HEK293 (cell line): Measurements from ENCODE around the gene ODF2.
A peak's percentile ranks its signal among the peaks of the same experiment; 100 is the strongest.

Experiments used
- CTCF ChIA-PET: fragments of 350-600 bp; formaldehyde crosslinking; extraction: SDS; loops from one replicate; lab custom pipeline; 2021; ENCODE audit warnings: antibody characterized with exemption; lab: Yijun Ruan, JAX
- POLR2A ChIA-PET: fragments of 300-600 bp; formaldehyde crosslinking; extraction: SDS; loops from one replicate; lab custom pipeline; 2020; ENCODE audit warnings: antibody characterized with exemption, inconsistent platforms; lab: Yijun Ruan, JAX
- H3K27ac ChIP-seq: fragments of 200-500 bp; sonication (Bioruptor generic); 2 replicates; pipeline ENCODE4 v1.5.1; 2014; ENCODE audit warnings: low read depth, low read length, control low read depth, inconsistent platforms; ENCODE audit errors: extremely low read depth
- H3K36me3 ChIP-seq, 2 experiments: fragments of 200-500 bp in 1 of 2; sonication (Bioruptor generic) in 1 of 2; 1 replicate in 1 of 2; 2 replicates in 1 of 2; pipeline ENCODE4 v1.5.1; 2014 to 2017; ENCODE audit warnings: inconsistent platforms in 2 of 2, low read length in 2 of 2; ENCODE audit not compliant: control insufficient read depth in 2 of 2, insufficient read depth in 1 of 2
- H3K4me1 ChIP-seq: fragments of 200-500 bp; sonication (Bioruptor generic); 2 replicates; pipeline ENCODE4 v1.5.1; 2014; ENCODE audit warnings: mild to moderate bottlenecking, low read length, inconsistent platforms; ENCODE audit not compliant: control insufficient read depth, insufficient read depth
- H3K4me3 ChIP-seq: 2 replicates; pipeline ENCODE4 v1.5.1; 2011; ENCODE audit warnings: low read depth, mild to moderate bottlenecking, control low read depth, low read length, moderate library complexity
- H3K9me3 ChIP-seq: fragments of 200-500 bp; sonication (Bioruptor generic); 2 replicates; pipeline ENCODE4 v1.5.1; 2014; ENCODE audit warnings: low read depth, low read length, inconsistent platforms; ENCODE audit not compliant: control insufficient read depth, insufficient read depth
- AEBP2 ChIP-seq: fragments of 450-650 bp; formaldehyde crosslinking; IDR thresholded peaks from 2 replicates; pipeline ENCODE4 v1.5.1; 2016; ENCODE audit warnings: missing biosample characterization, missing genetic modification characterization, borderline replicate concordance
- CTCF ChIP-seq: fragments of 450-650 bp; formaldehyde crosslinking; IDR thresholded peaks from 2 replicates; pipeline ENCODE4 v1.5.1; 2016; ENCODE audit warnings: missing biosample characterization, missing genetic modification characterization
- GLIS2 ChIP-seq: fragments of 450-650 bp; formaldehyde crosslinking; IDR thresholded peaks from 2 replicates; pipeline ENCODE4 v1.5.1; 2016; ENCODE audit warnings: missing biosample characterization, missing genetic modification characterization
- HOXA7 ChIP-seq: sonication (generic); formaldehyde crosslinking; IDR thresholded peaks from 2 replicates; pipeline ENCODE4 v1.8.1; 2022; ENCODE audit warnings: missing genetic modification reagents, borderline replicate concordance
- HOXD13 ChIP-seq: sonication (generic); formaldehyde crosslinking; IDR thresholded peaks from 2 replicates; pipeline ENCODE4 v1.8.0; 2022; ENCODE audit warnings: missing genetic modification reagents, borderline replicate concordance
- IKZF3 ChIP-seq: fragments of 450-650 bp; IDR thresholded peaks from 2 replicates; pipeline ENCODE4 v1.5.0; 2018; ENCODE audit warnings: missing biosample characterization, mild to moderate bottlenecking, missing genetic modification characterization, moderate library complexity
- MEIS1 ChIP-seq: sonication (generic); formaldehyde crosslinking; IDR thresholded peaks from 2 replicates; pipeline ENCODE4 v1.8.1; 2022; ENCODE audit warnings: missing genetic modification reagents, mild to moderate bottlenecking, borderline replicate concordance
- MZF1 ChIP-seq: fragments of 450-650 bp; formaldehyde crosslinking; IDR thresholded peaks from 2 replicates; pipeline ENCODE4 v1.5.1; 2017; ENCODE audit warnings: missing biosample characterization, missing genetic modification characterization, borderline replicate concordance
- REPIN1 ChIP-seq: fragments of 450-650 bp; formaldehyde crosslinking; IDR thresholded peaks from 2 replicates; pipeline ENCODE4 v1.5.1; 2017; ENCODE audit warnings: missing biosample characterization, missing genetic modification characterization, low read depth
- SCRT2 ChIP-seq: fragments of 450-650 bp; formaldehyde crosslinking; IDR thresholded peaks from 2 replicates; pipeline ENCODE4 v1.5.1; 2016; ENCODE audit warnings: missing biosample characterization, missing genetic modification characterization
- SP3 ChIP-seq: fragments of 450-650 bp; formaldehyde crosslinking; IDR thresholded peaks from 2 replicates; pipeline ENCODE4 v1.5.1; 2016; ENCODE audit warnings: missing biosample characterization, missing genetic modification characterization
- ZBTB44 ChIP-seq: fragments of 450-650 bp; IDR thresholded peaks from 2 replicates; pipeline ENCODE4 v1.5.1; 2018; ENCODE audit warnings: missing biosample characterization, mild to moderate bottlenecking, missing genetic modification characterization
- ZFP69B ChIP-seq: fragments of 450-650 bp; formaldehyde crosslinking; IDR thresholded peaks from 2 replicates; pipeline ENCODE4 v1.5.1; 2016; ENCODE audit warnings: missing biosample characterization, missing genetic modification characterization
- ZNF16 ChIP-seq: fragments of 450-650 bp; formaldehyde crosslinking; IDR thresholded peaks from 2 replicates; pipeline ENCODE4 v1.5.1; 2016; ENCODE audit warnings: low read depth, missing biosample characterization, missing genetic modification characterization
- ZNF2 ChIP-seq: fragments of 450-650 bp; formaldehyde crosslinking; IDR thresholded peaks from 2 replicates; pipeline ENCODE4 v1.5.1; 2016; ENCODE audit warnings: missing biosample characterization, missing genetic modification characterization
- ZNF223 ChIP-seq: fragments of 450-650 bp; formaldehyde crosslinking; IDR thresholded peaks from 2 replicates; pipeline ENCODE4 v1.5.1; 2016; ENCODE audit warnings: missing biosample characterization, missing genetic modification characterization
- ZNF341 ChIP-seq: fragments of 450-650 bp; formaldehyde crosslinking; IDR thresholded peaks from 2 replicates; pipeline ENCODE4; 2016; ENCODE audit warnings: low read depth, missing biosample characterization, missing genetic modification characterization
- ZNF398 ChIP-seq: fragments of 450-650 bp; formaldehyde crosslinking; IDR thresholded peaks from 2 replicates; pipeline ENCODE4 v1.5.1; 2017; ENCODE audit warnings: missing biosample characterization, missing genetic modification characterization
- ZNF433 ChIP-seq: fragments of 450-650 bp; formaldehyde crosslinking; IDR thresholded peaks from 2 replicates; pipeline ENCODE4 v1.5.1; 2016; ENCODE audit warnings: missing biosample characterization, missing genetic modification characterization, low read depth
- ZNF518A ChIP-seq: fragments of 450-650 bp; formaldehyde crosslinking; conservative IDR thresholded peaks from 2 replicates; pipeline ENCODE4 v1.5.1; 2016; ENCODE audit warnings: low read depth, missing biosample characterization, missing genetic modification characterization
- ZNF558 ChIP-seq: fragments of 450-650 bp; formaldehyde crosslinking; IDR thresholded peaks from 2 replicates; pipeline ENCODE4 v1.5.1; 2016; ENCODE audit warnings: missing biosample characterization, missing genetic modification characterization
- ZNF664 ChIP-seq: fragments of 450-650 bp; formaldehyde crosslinking; IDR thresholded peaks from 2 replicates; pipeline ENCODE4 v1.5.1; 2016; ENCODE audit warnings: missing biosample characterization, missing genetic modification characterization
- ZNF776 ChIP-seq: fragments of 450-650 bp; formaldehyde crosslinking; IDR thresholded peaks from 2 replicates; pipeline ENCODE4 v1.5.0; 2017; ENCODE audit warnings: missing biosample characterization, missing genetic modification characterization, borderline replicate concordance
- ZNF843 ChIP-seq: fragments of 450-650 bp; formaldehyde crosslinking; IDR thresholded peaks from 2 replicates; pipeline ENCODE4 v1.5.1; 2016; ENCODE audit warnings: missing biosample characterization, missing genetic modification characterization

ODF2 gene

GRCh38 chr9:128435611-128436010, 20.2 kb upstream of the ODF2 start (continued):
- TF ChIP-seq ZNF518A (tag by site-specific recombination) (no peak), MEIS1 (CRISPR knock-in tag) (no peak), ZNF341 (tag by site-specific recombination) (no peak)

- ChIA-PET CTCF (interaction anchor here (0.6 to 2.3 kb wide), 43 partner anchors 9 to 509 kb away, joined by 3 to 27 read pairs (median 4); partner anchors contain the start of genes CERCAM, GLE1, ODF2 and SPTAN1), POLR2A (interaction anchor here (0.7 to 1.8 kb wide), 4 partner anchors 12 to 114 kb away, joined by 3 to 10 read pairs (median 4); partner anchors contain the start of genes CERCAM and SPTAN1)
- Histone ChIP-seq H3K4me3 (no peak overlapping the region), H3K36me3 (peaks cover 0 to 8% of the 10 kb centered on the region in 2 experiments; a peak in 1 of 3 replicates), H3K9me3 (no peaks in the 10 kb centered on the region), H3K4me1 (no peaks in the 10 kb centered on the region), H3K27ac (no peak overlapping the region)
- TF ChIP-seq ZFP69B (tag by site-specific recombination) = no peak
- TF ChIP-seq GLIS2 (tag by site-specific recombination) = no peak
- TF ChIP-seq ZNF433 = no peak
- peak; percentile 83 for TF ChIP-seq SCRT2
- TF ChIP-seq HOXA7 = no peak
- TF ChIP-seq IKZF3 = peak; percentile 59; the same call in 1 of the 2 replicates
- TF ChIP-seq ZNF223 (tag by site-specific recombination) = no peak
- TF ChIP-seq HOXD13 = 0 out of 2 replicates have a peak, but pooled peaks have one; percentile 28
- no peak for TF ChIP-seq MEIS1 (CRISPR knock-in tag)
- no peak for TF ChIP-seq REPIN1 (tag by site-specific recombination)
- TF ChIP-seq CTCF (tag by site-specific recombination) = peak; percentile 67
- TF ChIP-seq ZNF398 = no peak
- TF ChIP-seq ZNF664 (tag by site-specific recombination) = no peak
- TF ChIP-seq ZNF843 = no peak
- TF ChIP-seq ZNF776 = no peak
- no peak for TF ChIP-seq AEBP2
- TF ChIP-seq MZF1 (tag by site-specific recombination) = no peak
- TF ChIP-seq SP3 (tag by site-specific recombination) = no peak
- TF ChIP-seq ZNF558 = no peak
- no peak for TF ChIP-seq ZBTB44
- TF ChIP-seq ZNF2 = 0 out of 2 replicates have a peak, but pooled peaks have one; percentile 42
- no peak for TF ChIP-seq ZNF16 (tag by site-specific recombination)
Measured at GRCh38 chr9:128438343-128439109, 17.3 kb upstream of the ODF2 start.
